SU-DHL-6 (cell line): ENCODE measurements around the gene CELA3B.
"Not testable (repeated sequence)": the region's sequence is repeated elsewhere in the genome, so short reads cannot be mapped to it uniquely, and the experiment has no call there.

ENCODE experiments used
- H2AFZ ChIP-seq: fragments of 200-600 bp; sonication (generic); 2 replicates; pipeline ENCODE4 v1.6.1; 2014; ENCODE audit warnings: low read depth, mild to moderate bottlenecking, moderate library complexity, mixed read lengths, antibody characterized with exemption, low read length; ENCODE audit not compliant: severe bottlenecking
- H3F3A ChIP-seq: fragments of 200-600 bp; shearing (Covaris generic); 2 replicates; pipeline ENCODE4 v1.6.0; 2016; ENCODE audit warnings: antibody characterized with exemption, mild to moderate bottlenecking; ENCODE audit not compliant: insufficient read depth
- H3K27ac ChIP-seq: fragments of 200-600 bp; sonication (generic); 2 replicates; pipeline ENCODE4 v1.5.1; 2016; ENCODE audit warnings: low read depth, mild to moderate bottlenecking, low read length, moderate library complexity, mixed read lengths
- H3K27me3 ChIP-seq: fragments of 200-600 bp; sonication (generic), shearing (Covaris generic); 2 replicates; pipeline ENCODE4 v1.6.0; 2014; ENCODE audit warnings: mild to moderate bottlenecking, low read length
- H3K36me3 ChIP-seq: fragments of 200-600 bp; sonication (generic); 2 replicates; pipeline ENCODE4 v1.6.1; 2014; ENCODE audit warnings: mild to moderate bottlenecking, low read length, mixed read lengths
- H3K4me2 ChIP-seq: fragments of 300-600, 200-600 bp; shearing (Covaris generic), sonication (generic); 2 replicates; pipeline ENCODE4 v1.6.0; 2014; ENCODE audit warnings: low read length, low read depth, mild to moderate bottlenecking; ENCODE audit not compliant: poor library complexity, severe bottlenecking
- H3K4me3 ChIP-seq: fragments of 200-600 bp; sonication (generic); 2 replicates; pipeline ENCODE4 v1.5.1; 2014; ENCODE audit warnings: antibody characterized with exemption, low read length, mild to moderate bottlenecking, mixed read lengths; ENCODE audit not compliant: insufficient read depth, poor library complexity, severe bottlenecking
- H3K79me2 ChIP-seq: fragments of 200-600 bp; sonication (generic); 2 replicates; pipeline ENCODE4 v1.6.1; 2014; ENCODE audit warnings: mild to moderate bottlenecking, low read length, moderate library complexity; ENCODE audit not compliant: insufficient read depth
- H3K9ac ChIP-seq: fragments of 200-600 bp; sonication (generic); 2 replicates; pipeline ENCODE4 v1.7.0; 2014; ENCODE audit warnings: mild to moderate bottlenecking, low read length
- H3K9me2 ChIP-seq: fragments of 200-600 bp; sonication (generic); replicated peaks from 2 replicates; pipeline ENCODE4 v1.6.1; 2014; ENCODE audit warnings: low read length; ENCODE audit not compliant: insufficient read depth
- H3K9me3 ChIP-seq: fragments of 200-600 bp; sonication (generic); 2 replicates; pipeline ENCODE4 v1.6.1; 2014; ENCODE audit warnings: low read length, mixed read lengths; ENCODE audit not compliant: insufficient read depth
- H4K20me1 ChIP-seq: fragments of 200-600 bp; sonication (generic); 2 replicates; pipeline ENCODE4 v1.6.1; 2014; ENCODE audit warnings: low read depth, mild to moderate bottlenecking, antibody characterized with exemption, low read length, moderate library complexity, mixed read lengths
- CTCF ChIP-seq: fragments of 200-600 bp; sonication (generic); IDR thresholded peaks from one replicate; pipeline ENCODE4 v1.5.1; 2017; ENCODE audit warnings: antibody characterized with exemption, mild to moderate bottlenecking, low read length, moderate library complexity; ENCODE audit not compliant: insufficient read depth, poor library complexity, severe bottlenecking
- EZH2phosphoT487 ChIP-seq: fragments of 200-600 bp; sonication (generic), shearing (Covaris generic); conservative IDR thresholded peaks from 2 replicates; pipeline ENCODE4 v1.6.1; 2018; ENCODE audit warnings: mild to moderate bottlenecking, antibody characterized with exemption, low read length, moderate library complexity, mixed read lengths

The CELA3B gene

GRCh38 chr1:22031214-22031962 is 54.6 kb downstream of the CELA3B start:
- Histone ChIP-seq H3K9ac (no peak overlapping the region), H3K4me2 (no peak overlapping the region), H3K27ac (no peak overlapping the region), H3K9me3 (no peaks in the 10 kb centered on the region), H3K9me2 (no peaks in the 10 kb centered on the region), H4K20me1 (no peaks in the 10 kb centered on the region), H3K4me3 (no peak overlapping the region), H3F3A (no peaks in the 10 kb centered on the region), H3K79me2 (peaks cover 3% of the 10 kb centered on the region; the same call in 1 of the 2 replicates), H2AFZ (no peak overlapping the region), H3K27me3 (no peaks in the 10 kb centered on the region), H3K36me3 (no peaks in the 10 kb centered on the region)
- TF ChIP-seq EZH2phosphoT487 (no peak), CTCF (no peak)

- not testable (repeated sequence) for H3F3A ChIP-seq, H3K27ac ChIP-seq, H3K4me2 ChIP-seq, H3K9me2 ChIP-seq, H3K79me2 ChIP-seq, H2AFZ ChIP-seq, H4K20me1 ChIP-seq, H3K27me3 ChIP-seq, H3K4me3 ChIP-seq, H3K36me3 ChIP-seq, H3K9ac ChIP-seq, H3K9me3 ChIP-seq
These were observed 58.0 kb downstream of the CELA3B start for GRCh38 chr1:22034834-22035233.

- Histone ChIP-seq H3K27me3 (no peaks in the 10 kb centered on the region), H3K4me2 (no peak overlapping the region)
- no peak for TF ChIP-seq CTCF
- no peak for TF ChIP-seq EZH2phosphoT487
These were observed 60.7 kb downstream of the CELA3B start for GRCh38 chr1:22037520-22037919.

GRCh38 chr1:22038036-22038435 is 61.2 kb downstream of the CELA3B start:
- H3K4me3 ChIP-seq: no peak overlapping the region
- H3K36me3 ChIP-seq: no peaks in the 10 kb centered on the region
- H2AFZ ChIP-seq: no peak overlapping the region
- H3K9me3 ChIP-seq: no peaks in the 10 kb centered on the region
- H3K4me2 ChIP-seq: no peak overlapping the region
- H3K27ac ChIP-seq: no peak overlapping the region
- no peaks in the 10 kb centered on the region for H3K27me3 ChIP-seq
- no peaks in the 10 kb centered on the region for H3K79me2 ChIP-seq
- no peaks in the 10 kb centered on the region for H3F3A ChIP-seq
- TF ChIP-seq CTCF (no peak), EZH2phosphoT487 (no peak)
- H3K9me2 ChIP-seq: no peaks in the 10 kb centered on the region
- H4K20me1 ChIP-seq: no peaks in the 10 kb centered on the region
- H3K9ac ChIP-seq: no peak overlapping the region

More at GRCh38 chr1:22037520-22037919, 60.7 kb downstream of the CELA3B start:
- H3K9me3 ChIP-seq: no peaks in the 10 kb centered on the region
- H3F3A ChIP-seq: no peaks in the 10 kb centered on the region
- H3K9me2 ChIP-seq: no peaks in the 10 kb centered on the region
- no peaks in the 10 kb centered on the region for H4K20me1 ChIP-seq
- no peaks in the 10 kb centered on the region for H3K36me3 ChIP-seq
- H3K79me2 ChIP-seq: no peaks in the 10 kb centered on the region
- H3K27ac ChIP-seq: no peak overlapping the region
- no peak overlapping the region for H3K9ac ChIP-seq
- H2AFZ ChIP-seq: no peak overlapping the region
- no peak overlapping the region for H3K4me3 ChIP-seq
